OCI-M1 (cell line): ENCODE measurements around the gene IGSF23.
A peak's percentile ranks its signal among the peaks of the same experiment; 100 is the strongest.

Source experiments
- DNase-seq: peaks from one replicate; lab custom pipeline; 2025; lab: John Stamatoyannopoulos, UW

Gene IGSF23

DNA sequence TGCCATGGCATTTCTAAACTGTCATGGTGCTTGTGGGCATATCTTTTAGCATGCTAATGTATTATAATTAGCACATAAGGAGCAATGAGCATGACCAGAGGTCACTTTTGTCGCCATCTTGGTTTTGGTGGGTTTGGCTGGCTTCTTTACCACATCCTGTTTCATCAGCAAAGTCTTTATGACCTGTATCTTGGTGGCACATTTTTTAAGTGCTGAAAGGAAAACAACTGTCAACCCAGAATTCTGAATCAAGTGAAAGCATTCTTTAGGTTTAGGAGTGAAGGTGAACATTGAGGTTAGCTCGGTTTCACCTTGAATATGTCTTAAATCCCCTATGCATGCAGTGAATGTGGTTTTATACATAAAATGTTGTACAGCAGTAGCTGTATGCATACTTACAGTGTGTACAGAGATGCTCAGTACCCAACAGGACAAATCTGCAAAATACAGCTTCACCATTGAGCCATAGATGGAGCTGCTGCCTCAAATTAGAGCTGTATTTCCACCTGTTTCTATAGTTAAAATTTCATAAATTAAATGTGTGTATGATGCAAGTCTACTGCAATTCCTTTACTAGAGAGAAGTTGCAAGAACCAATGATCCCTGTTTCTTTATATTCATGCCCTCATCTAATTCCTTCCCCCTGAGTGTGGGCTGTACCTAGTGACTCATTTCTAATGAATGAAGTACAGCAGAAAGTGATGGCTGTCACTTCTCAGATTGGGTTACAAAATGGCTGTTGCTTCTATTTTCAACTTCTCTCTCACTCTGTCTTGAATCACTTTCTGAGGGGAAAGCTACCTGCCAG is 25.2 kb upstream of the IGSF23 start:
- peak; percentile 99 for DNase-seq

DNA sequence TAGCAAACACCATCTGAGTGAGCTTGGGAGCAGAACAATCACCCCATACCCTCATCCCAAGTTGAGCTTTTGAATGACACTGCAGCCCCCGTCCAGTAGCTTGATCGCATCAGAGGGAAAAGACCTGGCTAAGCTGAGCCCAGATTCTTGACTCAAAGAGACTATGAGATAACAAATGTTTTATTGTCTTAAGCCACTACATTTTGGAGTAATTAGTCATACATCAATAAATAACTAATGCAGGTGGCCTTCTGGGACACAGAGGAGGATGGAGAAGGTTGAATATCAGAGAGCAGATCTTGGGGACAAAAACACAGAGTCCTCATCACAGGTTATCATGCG is 24.6 kb upstream of the IGSF23 start:
- no peak for DNase-seq

DNA sequence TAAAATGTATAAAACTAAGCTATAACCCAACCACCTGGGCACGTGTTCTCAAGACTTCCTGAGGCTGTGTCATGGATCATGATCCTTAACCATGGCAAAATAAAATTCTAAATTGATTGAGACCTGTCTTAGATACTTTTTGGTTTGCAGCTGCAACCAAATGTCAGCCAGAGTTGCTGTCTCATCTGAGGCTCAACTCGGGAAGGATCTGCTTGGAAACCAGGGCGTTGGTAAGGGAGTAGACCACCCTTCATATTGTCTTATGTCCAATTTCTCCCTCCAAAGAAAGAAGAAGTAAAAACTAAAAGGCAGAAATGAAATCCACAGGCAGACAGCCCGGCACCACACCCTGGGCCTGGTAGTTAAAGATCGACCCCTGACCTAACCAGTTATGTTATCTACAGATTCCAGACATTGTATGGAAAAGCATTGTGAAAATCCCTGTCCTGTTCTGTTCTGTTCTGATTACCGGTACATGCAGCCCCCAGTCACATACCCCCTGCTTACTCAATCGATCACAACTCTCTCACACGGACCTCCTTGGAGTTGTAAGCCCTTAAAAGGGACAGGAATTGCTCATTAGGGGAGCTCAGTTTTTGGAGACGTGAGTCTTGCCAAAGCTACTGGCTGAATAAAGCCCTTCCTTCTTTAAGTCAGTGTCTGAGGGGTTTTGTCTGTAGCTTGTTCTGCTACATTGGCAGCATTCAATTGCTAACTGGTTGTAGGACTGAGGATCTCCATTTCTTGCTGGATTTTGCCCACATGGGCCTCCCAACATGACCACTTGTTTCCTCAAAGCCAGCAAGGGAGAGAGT is 22.9 kb upstream of the IGSF23 start:
- peak; percentile 95 for DNase-seq

DNA sequence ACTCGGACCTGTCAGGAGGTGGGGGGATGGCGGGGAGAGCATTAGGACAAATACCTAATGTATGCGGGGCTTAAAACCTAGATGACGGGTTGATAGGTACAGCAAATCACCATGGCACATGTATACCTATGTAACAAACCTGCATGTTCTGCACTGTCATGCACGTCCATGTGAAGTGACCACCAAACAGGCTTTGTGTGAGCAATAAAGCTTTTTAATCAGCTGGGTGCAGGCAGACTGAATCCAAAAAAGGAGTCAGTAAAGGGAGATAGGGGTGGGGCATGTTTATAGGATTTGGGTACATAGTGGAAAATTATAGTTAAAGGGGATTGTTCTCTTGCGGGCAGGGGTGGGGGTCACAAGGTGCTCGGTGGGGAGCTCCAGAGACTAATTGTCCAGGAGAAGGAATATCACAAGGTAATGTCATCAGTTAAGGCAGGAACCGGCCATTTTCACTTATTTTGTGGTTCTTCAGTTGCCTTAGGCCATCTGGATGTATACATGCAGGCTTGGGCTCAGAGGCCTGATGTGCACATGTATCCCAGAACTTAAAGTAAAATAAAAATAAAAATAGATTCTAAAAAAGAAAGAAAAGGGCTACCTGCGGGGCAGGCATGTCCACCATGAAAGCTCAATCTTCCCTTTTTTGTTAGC is 21.9 kb upstream of the IGSF23 start:
- peak; percentile 78 for DNase-seq

DNA sequence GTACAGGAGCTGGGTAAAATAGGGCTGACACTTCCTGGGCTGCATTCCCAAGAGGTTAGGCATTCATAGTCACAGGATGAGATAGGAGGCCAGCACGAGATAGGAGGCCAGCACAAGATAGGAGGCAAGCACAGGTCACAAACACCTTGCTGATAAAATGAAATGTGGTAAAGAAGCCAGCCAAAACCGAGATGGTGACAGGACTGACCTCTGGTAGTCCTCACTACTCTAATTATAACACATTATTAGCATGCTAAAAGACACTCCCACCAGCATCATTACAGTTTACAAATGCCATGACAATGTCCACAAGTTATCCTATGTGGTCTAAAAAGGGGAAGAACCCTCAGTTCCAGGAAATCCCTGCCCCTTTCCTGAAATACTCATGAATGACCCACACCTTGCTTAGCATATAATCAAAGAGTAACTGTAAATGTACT is 20.9 kb upstream of the IGSF23 start:
- peak; percentile 98 for DNase-seq

DNA sequence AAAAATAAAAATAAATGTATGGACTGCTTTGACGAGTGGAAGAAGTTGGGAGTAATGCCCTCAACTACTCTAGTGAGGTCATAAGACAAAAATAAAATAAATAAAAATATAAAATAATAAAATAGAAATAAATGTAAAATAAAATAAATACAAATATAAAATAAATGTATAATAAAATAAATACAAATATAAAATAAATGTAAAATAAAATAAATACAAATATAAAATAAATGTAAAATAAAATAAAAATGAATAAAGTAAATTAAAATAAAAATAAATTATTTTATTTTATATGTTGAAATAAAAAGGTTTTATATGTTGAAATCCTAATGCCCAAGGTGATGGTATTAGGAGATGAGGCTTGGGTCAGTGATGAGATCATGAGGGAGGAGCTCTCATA is 20.1 kb upstream of the IGSF23 start:
- DNase-seq, result no peak

DNA sequence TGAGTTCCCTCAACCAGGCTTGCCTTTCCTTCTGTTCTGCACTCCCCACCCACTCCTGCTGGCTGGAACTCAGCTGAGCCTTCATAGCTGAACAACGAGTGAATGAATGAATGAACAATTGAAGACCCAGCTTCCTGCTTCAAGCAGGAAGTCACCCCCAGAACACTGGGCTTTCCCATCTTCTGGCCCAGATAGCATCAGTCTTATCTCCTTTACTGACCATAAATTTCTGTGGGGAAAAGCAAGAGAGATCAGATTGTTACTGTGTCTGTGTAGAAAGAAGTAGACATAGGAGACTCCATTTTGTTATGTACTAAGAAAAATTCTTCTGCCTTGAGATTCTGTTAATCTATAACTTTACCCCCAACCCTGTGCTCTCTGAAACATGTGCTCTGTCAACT is 19.5 kb upstream of the IGSF23 start:
- peak; percentile 49 for DNase-seq

DNA sequence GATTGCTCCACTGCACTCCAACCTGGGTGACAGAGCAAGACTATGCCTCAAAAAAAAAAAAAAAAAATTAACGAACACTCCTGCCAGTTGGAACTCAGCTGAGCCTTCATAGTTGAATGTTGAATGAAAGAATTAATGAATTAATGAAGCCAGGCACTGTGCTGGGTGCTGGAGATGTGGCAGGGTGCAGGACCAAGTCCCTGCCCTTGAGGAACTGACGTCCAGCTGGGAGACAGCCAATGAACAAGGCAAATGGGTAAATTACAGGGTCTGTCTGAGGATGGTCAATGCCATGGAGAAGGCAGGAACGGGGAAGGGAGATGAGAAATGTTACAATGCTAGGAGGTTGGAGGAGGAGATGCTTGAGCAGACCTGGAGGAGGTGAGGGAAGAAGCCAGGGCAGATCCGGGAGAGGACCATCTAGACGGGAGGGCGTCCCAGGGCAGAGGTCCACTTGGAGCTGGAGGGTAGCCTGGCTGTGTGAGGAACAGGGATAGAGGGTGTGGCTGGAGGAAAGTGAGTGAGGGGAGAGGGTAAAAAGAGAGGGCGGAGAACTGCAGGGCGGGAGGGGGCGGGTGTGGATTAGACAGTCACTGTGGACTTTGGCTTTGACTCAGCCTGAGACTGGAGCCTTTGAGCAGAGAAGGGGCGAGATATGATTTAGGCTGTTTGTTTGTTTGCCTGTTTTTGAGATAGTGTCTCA is 16.8 kb upstream of the IGSF23 start:
- no peak for DNase-seq

DNA sequence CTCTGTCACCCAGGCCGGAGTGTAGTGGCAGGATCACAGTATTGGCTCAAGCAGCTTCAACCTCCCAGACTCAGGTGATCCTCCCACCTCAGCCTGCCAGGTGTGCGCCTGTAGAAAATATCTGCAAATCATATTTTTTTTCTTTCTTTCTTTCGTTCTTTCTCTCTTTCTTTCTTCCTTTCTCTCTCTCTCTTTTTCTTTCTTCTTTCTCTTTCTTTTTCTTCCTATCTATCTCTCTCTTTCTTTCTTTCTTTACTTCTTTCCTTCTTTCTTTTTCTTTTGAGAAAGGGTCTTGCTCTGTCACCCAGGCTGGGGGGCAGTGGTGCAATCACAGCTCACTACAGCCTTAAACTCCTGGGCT is 16.3 kb upstream of the IGSF23 start:
- no peak for DNase-seq

DNA sequence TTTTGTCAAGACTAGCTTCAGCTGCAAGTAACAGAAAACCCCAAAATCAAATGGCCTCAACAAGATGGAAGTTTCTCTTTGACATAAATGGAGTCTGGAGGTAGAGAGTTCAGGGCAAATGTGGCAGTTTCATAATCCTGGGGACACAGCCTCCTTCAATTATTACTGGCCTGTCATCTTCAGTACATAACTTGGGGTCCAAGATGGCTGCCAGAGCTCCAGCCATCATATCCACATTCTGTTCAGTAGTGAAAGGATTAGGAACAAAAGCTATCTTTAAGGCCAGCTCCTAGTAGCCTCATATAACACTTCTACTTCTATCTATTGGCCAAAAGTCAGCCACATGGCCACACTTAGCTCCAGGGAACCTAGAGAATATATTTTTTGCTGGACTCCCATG is 15.0 kb upstream of the IGSF23 start:
- no peak for DNase-seq

DNA sequence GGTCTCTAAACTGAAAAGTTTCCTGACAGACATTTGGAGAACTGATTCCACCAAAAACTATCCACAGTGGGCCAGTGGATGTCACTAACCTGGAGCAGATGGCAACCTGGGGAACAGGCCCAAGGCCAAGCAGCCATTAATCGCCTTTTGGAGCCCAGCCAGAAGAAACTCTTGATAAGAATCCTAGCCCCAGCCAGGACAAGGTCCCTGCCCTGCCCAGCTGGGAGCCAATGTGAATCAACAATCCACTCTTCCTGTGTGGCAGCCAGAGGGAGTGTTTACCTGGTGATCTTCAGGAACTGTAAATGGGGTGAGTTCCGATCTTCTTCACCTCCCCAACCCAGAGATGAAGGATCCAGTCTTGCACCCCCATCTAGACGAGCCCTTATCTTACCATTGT is 14.5 kb upstream of the IGSF23 start:
- DNase-seq, result peak; percentile 30

DNA sequence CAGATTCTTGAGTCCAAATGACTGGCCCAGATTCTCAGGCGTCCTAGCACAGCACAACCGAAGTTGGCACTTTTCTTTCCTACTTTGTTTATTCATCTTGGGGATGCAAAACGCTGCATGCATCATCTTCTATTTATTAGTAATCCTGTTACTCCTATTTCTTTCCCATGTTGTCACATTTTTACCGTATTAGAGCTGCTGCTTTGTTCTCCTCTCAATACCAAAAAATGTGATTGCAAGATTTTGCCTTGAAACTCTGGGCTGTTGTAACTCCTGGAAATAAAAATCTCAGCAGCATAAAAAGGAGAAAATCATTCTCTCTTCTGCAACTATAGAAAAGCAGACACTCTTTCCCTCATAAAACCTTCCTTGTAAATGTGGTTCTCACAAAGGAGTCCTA is 12.9 kb upstream of the IGSF23 start:
- no peak for DNase-seq

DNA sequence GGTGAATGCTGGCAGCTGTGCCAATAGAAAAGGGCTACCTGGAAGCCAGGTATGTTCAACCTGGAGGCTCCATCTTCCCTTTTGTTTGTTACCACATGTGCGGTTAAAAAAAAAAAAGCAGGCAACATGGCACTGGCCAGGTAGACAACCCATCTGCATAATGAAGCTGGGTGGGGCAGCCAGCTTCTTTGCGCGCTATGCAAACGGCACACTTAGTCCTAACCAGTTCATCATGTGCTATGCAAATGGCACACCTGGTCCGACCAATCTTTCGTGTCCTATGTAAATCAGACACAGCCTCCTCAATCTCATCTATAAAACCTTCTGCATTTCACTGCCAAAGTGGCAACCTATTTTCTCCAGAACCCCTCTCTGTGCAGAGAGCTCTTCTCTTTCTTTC is 11.3 kb upstream of the IGSF23 start:
- DNase-seq, result no peak

DNA sequence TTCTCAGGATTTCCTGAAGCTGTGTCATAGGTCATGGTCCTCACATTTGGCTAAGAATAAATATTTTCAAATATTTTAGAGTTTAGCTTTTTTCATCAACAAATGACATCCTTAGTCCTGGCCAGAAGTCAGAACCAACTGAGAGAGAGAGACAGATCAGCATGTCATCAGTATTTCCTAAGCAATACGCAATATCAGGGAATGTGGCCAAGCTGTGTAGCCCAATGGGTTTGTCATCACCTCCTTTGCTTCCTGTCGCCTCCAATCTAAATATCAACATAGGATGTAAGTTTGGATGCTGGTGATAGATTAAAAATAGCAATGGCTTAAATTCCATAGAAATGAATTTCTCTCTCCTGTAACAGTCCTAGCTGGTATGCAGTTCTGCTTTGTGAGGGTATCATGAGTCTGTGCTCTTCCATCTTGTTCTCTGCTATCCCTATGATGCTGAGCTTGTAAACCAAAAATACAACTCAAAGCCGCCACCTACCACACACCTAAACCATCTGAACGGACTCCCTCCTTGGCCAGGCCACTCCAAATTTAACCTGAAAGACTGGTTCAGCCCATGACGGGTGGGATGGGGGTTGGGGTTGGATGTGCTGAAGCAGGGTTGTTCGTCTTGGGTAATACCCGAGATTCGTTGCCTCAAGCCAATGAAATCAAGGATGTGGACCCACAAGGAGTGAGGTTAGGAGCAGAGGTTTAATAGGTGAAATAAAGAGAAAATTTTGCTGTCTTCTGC is 10.0 kb upstream of the IGSF23 start:
- no peak for DNase-seq

DNA sequence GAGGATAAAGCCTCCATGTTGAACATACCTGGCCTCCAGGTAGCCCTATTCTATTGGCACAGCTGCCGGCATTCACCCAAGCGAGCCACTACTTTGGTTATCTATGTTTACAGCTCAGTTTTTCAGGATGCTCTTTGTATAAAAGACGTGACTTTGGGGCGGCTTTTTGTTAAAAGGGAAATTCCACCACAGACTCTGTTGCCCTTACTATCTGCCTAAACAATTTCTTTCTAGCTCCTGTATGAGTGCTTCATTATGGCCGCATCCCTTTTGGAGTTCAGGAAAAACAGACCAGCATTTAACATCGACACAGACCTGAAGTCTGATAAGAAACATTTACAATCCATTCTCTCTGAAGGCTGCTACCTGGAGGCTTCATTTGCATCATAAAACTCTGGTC is 9.1 kb upstream of the IGSF23 start:
- DNase-seq, result no peak

DNA sequence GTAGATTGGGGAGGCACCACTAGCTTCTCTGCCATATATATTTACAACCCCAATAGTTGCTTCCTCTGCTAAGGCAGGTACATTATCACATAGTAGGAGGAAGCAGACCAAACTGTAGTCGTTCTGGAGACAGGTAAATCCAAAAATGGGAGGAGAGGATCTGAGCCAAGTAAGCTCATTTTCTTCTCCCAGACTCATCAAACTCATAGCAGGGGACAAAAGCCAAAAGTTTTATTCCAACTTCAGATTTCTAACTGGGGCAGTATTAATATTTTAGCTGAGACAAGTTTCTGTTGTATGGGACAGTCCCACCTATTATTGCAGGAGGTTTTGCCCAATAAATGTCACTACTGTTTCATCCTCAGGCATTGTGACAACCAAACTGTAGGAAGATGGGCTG is 7.8 kb upstream of the IGSF23 start:
- DNase-seq, result no peak

DNA sequence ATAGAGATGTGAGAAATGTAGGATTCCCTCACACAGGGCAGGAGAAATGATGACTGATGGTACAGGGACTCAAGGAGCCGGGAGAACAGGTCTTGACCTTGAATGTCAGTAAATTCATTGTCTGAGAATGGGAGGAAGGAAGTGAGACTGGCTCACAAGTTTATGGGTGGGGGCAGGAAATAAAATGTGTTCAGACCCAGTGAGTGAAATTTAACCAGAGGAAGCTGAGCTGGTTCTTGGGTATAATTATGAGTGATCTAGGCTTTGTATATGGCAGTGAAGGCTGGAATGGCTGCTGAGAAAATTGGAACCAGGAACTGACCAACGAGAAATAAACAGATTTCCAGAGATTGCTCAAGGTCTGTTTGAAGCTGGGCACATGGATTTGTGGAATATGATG is 6.3 kb upstream of the IGSF23 start:
- no peak for DNase-seq

DNA sequence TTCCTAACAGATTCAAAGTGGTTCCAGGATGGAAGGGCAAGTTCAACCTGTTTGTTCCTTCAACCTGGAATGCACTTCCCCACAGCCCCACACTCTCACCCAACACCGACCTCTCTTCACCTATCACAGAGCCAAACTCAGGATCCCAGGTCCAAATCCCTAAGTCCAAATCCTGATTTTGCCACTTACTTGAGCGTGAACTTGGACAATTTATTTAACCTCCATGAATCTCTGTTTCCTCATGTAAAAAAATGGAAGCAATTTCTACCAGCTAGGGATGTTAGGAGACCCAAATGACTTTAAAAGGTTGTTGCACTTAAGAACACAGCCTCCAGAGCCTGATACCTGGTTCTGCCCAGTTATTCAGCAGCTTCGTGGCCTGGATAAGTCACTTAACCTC is 5.4 kb upstream of the IGSF23 start:
- no peak for DNase-seq

DNA sequence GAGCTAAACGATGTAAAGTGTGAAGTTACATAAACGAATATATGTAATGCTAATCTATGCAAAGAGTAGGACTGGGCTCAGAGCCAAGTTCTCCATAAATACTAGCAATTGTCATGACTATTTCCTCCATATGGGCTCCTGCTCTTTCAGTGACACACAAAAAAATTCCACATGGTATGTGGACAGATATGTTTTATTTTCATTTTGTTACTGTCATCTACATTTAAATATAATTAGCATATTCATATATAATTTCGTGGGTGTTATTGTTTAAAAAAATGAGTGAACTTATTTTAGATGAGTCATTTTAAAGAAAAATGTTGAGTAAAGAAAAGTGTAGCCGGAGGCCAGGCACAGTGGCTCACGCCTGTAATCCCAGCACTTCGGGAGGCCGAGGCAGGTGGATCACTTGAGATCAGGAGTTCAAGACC is 5.0 kb upstream of the IGSF23 start:
- peak; percentile 43 for DNase-seq

DNA sequence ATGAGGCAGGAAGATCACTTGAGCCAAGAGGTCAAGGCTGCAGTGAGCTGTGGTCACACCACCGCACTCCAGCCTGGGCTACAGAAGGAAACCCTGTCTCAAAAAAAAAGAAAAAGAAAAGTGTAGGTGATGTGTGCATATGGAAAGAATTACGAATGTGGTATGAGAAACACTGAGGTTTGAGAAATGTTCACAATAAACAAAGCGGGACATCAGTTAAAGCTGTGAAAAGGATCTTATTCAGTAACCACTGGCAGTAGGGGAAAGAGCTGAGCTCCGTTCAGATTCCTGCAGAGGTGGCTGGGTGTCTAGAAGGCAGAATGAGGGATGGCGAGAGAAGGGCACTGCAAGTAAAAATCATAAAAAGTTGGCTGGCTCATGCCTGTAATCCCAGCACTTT is 4.1 kb upstream of the IGSF23 start:
- DNase-seq, result no peak

DNA sequence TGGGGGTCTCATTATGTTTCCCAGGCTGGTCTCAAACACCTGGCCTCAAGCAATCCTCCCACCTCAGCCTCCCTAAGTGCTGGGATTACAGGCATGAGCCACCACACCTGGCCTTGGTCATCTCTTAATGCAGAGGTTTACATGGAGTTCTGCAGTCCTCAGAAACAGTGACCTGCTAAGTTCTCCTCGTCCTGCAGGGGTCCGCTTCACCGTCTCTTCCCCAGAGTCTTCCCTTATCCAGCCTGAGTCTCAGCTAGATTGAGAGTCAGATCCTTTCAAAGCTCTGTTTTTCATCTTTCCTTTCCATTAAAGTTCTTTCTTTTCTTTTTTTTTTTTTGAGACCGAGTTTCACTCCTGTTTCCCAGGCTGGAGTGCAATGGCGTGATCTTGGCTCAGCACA is 2.9 kb upstream of the IGSF23 start:
- peak; percentile 76 for DNase-seq

DNA sequence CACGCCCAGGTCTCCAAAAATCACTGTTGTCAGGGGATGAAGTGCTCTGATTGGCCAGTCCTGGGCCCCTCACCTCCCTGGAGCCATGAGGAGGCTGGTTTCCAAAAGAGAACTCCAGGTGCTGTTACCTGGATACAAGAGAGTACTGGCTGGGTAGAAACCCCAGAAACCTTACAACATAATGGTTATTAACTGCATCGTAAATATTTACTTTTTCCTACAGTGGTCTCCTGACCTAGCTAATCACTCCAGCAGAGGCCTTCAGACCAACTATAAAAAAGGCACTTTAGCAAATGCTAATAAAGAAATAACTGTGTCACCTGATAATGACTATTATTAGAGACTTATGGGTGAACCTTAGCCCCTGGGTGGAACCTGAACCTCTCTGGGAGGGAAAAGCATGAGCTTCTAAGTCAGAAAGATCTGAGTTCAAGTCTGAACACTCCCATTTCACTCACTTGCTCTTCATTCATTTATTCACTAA is 1.5 kb upstream of the IGSF23 start:
- DNase-seq, result no peak
